HG03196 (cell line): ENCODE data around the gene COL4A1.
A peak's percentile ranks its signal among the peaks of the same experiment; 100 is the strongest.
"Not testable (repeated sequence)": the region's sequence is repeated elsewhere in the genome, so short reads cannot be mapped to it uniquely, and the experiment has no call there.

Experiments used
- ATAC-seq: cut with Tn5 transposase; IDR thresholded peaks from one replicate; pipeline ENCODE4 v1.9.1; 2021; ENCODE audit not compliant: unreplicated experiment

COL4A1 gene

GRCh38 chr13:110123041-110123809, 183.7 kb downstream of the COL4A1 start:
- ATAC-seq, result no peak

GRCh38 chr13:110121422-110122083, 185.4 kb downstream of the COL4A1 start:
- no peak for ATAC-seq

- no peak for ATAC-seq
These were observed 186.7 kb downstream of the COL4A1 start for GRCh38 chr13:110119935-110120905.

- no peak for ATAC-seq
These were observed 188.9 kb downstream of the COL4A1 start for GRCh38 chr13:110118106-110118505.

GRCh38 chr13:110116072-110116487, 190.9 kb downstream of the COL4A1 start:
- peak; percentile 82 for ATAC-seq

- no peak for ATAC-seq
These were observed 191.4 kb downstream of the COL4A1 start for GRCh38 chr13:110115591-110115990.

- no peak for ATAC-seq
These were observed 192.6 kb downstream of the COL4A1 start for GRCh38 chr13:110114316-110114715.

GRCh38 chr13:110113284-110113764, 193.6 kb downstream of the COL4A1 start:
- ATAC-seq, result no peak

- not testable (repeated sequence) for ATAC-seq
These were observed 194.6 kb downstream of the COL4A1 start for GRCh38 chr13:110112379-110112778.

- no peak for ATAC-seq
These were observed 196.2 kb downstream of the COL4A1 start for GRCh38 chr13:110110783-110111182.

- no peak for ATAC-seq
These were observed 197.0 kb downstream of the COL4A1 start for GRCh38 chr13:110109910-110110309.

GRCh38 chr13:110109140-110109783, 197.7 kb downstream of the COL4A1 start:
- ATAC-seq, result no peak

- ATAC-seq, result no peak
These were observed 198.4 kb downstream of the COL4A1 start for GRCh38 chr13:110108348-110109139.

- no peak for ATAC-seq
These were observed 199.2 kb downstream of the COL4A1 start for GRCh38 chr13:110107568-110108347.

- no peak for ATAC-seq
These were observed 200.2 kb downstream of the COL4A1 start for GRCh38 chr13:110106726-110107125.

GRCh38 chr13:110105136-110105535, 201.8 kb downstream of the COL4A1 start:
- no peak for ATAC-seq

- ATAC-seq, result no peak
These were observed 203.4 kb downstream of the COL4A1 start for GRCh38 chr13:110103534-110103933.

GRCh38 chr13:110103026-110103425, 203.9 kb downstream of the COL4A1 start:
- no peak for ATAC-seq

- no peak for ATAC-seq
These were observed 204.9 kb downstream of the COL4A1 start for GRCh38 chr13:110102053-110102452.
